Vagina (tissue), 2 donors: ENCODE results near the gene EPS8L3.

Experiments used
- CTCF ChIP-seq, 3 experiments: fragments of 450-650 bp in 2 of 3; fragments of 200-600 bp in 1 of 3; sonication (generic) in 1 of 3; IDR thresholded peaks; one replicate each; pipeline ENCODE4 v1.5.1; 2017 to 2019; ENCODE audit warnings: antibody characterized with exemption in 3 of 3, mild to moderate bottlenecking in 2 of 3, moderate library complexity in 2 of 3
- POLR2A ChIP-seq, 2 donors: fragments of 450-650 bp; IDR thresholded peaks; one replicate each; pipeline ENCODE4 v1.6.1; 2017; ENCODE audit warnings: antibody characterized with exemption in 2 of 2, mild to moderate bottlenecking in 2 of 2, moderate library complexity in 2 of 2
- POLR2AphosphoS5 ChIP-seq, 2 donors: sonication (generic); formaldehyde crosslinking; IDR thresholded peaks; one replicate each; pipeline ENCODE4 v1.9.0; 2017; ENCODE audit warnings: antibody characterized with exemption in 2 of 2, mild to moderate bottlenecking in 2 of 2, low read depth in 1 of 2; ENCODE audit not compliant: insufficient read depth in 1 of 2

DNA sequence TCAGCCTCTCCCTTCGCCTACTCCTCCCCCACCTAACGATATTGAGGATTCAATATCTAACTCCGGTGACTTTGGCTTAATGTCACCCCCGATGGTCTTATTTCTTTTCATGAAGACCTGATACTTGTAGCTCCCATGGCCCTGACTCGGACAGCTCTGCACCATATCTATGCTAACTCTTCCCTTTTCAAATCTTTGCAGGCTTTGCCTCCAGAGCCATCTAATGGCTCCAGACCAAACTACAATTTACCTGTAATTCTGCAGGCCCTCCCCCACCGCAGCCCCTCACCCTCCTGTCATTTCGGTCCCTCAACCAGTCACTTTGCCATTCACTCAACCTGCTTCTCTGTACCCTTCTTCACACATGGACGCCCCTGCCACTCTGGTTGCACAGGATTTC lies 59.5 kb downstream of the EPS8L3 start:
- TF ChIP-seq POLR2A (IDR thresholded peaks at IDR 0.05) (no peak), CTCF (IDR thresholded peaks at IDR 0.05) (no peak), POLR2AphosphoS5 (IDR thresholded peaks at IDR 0.05; ENCODE audit: insufficient read depth in 1 of 2, low read depth in 1 of 2) (no peak)
